ENCODE data around the gene BTBD9.

GRCh38 chr6:38146021-38146733, 493.6 kb downstream of the BTBD9 start:
- TF ChIP-seq EZH2 (IDR thresholded peaks at IDR 0.05; ENCODE audit: borderline replicate concordance, low read depth, low read length, severe bottlenecking), result no peak
- TF ChIP-seq CTCF (IDR thresholded peaks at IDR 0.05; ENCODE audit: borderline replicate concordance, extremely low read depth, low read length, poor library complexity, severe bottlenecking), result no peak

All from DND-41 (cell line).